Bronchial epithelial cell (primary cell): ENCODE measurements around the gene TMEM18. TPM values are rescaled to one million over a fixed set of nuclear protein-coding genes. Genes with fewer than 3 reads are reported as not detected.

ENCODE experiments used
- DNase-seq: peaks from one replicate; pipeline ENCODE4 v3.0.0-alpha.2; 2010; ENCODE audit warnings: low read depth
- FAIRE-seq: peaks from 2 replicates; lab custom pipeline; 2011; peaks lifted over from hg19 to GRCh38; lab: Jason Lieb, UNC
- H3K27me3 ChIP-seq: 2 replicates; pipeline ENCODE4 v1.5.1; 2011; ENCODE audit warnings: low read length; ENCODE audit not compliant: control insufficient read depth, insufficient read depth
- H3K36me3 ChIP-seq: 2 replicates; pipeline ENCODE4 v1.5.1; 2011; ENCODE audit warnings: low read length; ENCODE audit not compliant: control insufficient read depth, insufficient read depth
- H3K4me3 ChIP-seq: 2 replicates; pipeline ENCODE4 v1.5.1; 2011; ENCODE audit warnings: mild to moderate bottlenecking, low read depth, low read length, control low read depth
- CTCF ChIP-seq: IDR thresholded peaks from 2 replicates; pipeline ENCODE4 v1.5.1; 2011; ENCODE audit warnings: mild to moderate bottlenecking, moderate library complexity, low read length, control low read depth, inconsistent platforms; ENCODE audit not compliant: insufficient read depth, severe bottlenecking
- total RNA-seq: library from RNA; depleted of rRNA; stranded (reverse); fragments of >200 nt; gene quantifications from 2 replicates; pipeline ENCODE4 v1.2.1, GENCODE V29; 2014

TMEM18 gene
- total RNA-seq, 1 donor from 2014 or later, result 30.5 TPM

- no peaks in the 10 kb centered on the region for H3K27me3 ChIP-seq
- no peak overlapping the region for H3K4me3 ChIP-seq
- DNase-seq (no peak), FAIRE-seq (no peak)
- H3K36me3 ChIP-seq, result no peaks in the 10 kb centered on the region
- TF ChIP-seq CTCF, result no peak
Observed at GRCh38 chr2:648476-649424, 28.5 kb downstream of the TMEM18 start.

GRCh38 chr2:647691-648231 lies 29.4 kb downstream of the TMEM18 start:
- FAIRE-seq (no peak), DNase-seq (no peak)
- Histone ChIP-seq H3K4me3 (no peak overlapping the region), H3K27me3 (no peaks in the 10 kb centered on the region), H3K36me3 (no peaks in the 10 kb centered on the region)
- no peak for TF ChIP-seq CTCF

GRCh38 chr2:647003-647560 lies 30.1 kb downstream of the TMEM18 start:
- DNase-seq (no peak), FAIRE-seq (no peak)
- Histone ChIP-seq H3K27me3 (no peaks in the 10 kb centered on the region), H3K4me3 (no peak overlapping the region), H3K36me3 (no peaks in the 10 kb centered on the region)
- no peak for TF ChIP-seq CTCF

GRCh38 chr2:644871-645270 lies 32.3 kb downstream of the TMEM18 start:
- H3K27me3 ChIP-seq, result no peaks in the 10 kb centered on the region
- H3K36me3 ChIP-seq, result no peaks in the 10 kb centered on the region
- FAIRE-seq, result no peak
- no peak for TF ChIP-seq CTCF
- H3K4me3 ChIP-seq, result no peak overlapping the region
- DNase-seq, result no peak

- Histone ChIP-seq H3K27me3 (no peaks in the 10 kb centered on the region), H3K36me3 (no peaks in the 10 kb centered on the region), H3K4me3 (no peak overlapping the region)
- DNase-seq (no peak), FAIRE-seq (no peak)
- no peak for TF ChIP-seq CTCF
Observed at GRCh38 chr2:643761-644160, 33.4 kb downstream of the TMEM18 start.
